ENCODE results near the gene ENPP1. TPM values are rescaled to one million over a fixed set of nuclear protein-coding genes. Genes with fewer than 3 reads are reported as not detected.

ENPP1 gene
- total RNA-seq, 1 experiment from 2014 or later = 6.5 TPM

DNA sequence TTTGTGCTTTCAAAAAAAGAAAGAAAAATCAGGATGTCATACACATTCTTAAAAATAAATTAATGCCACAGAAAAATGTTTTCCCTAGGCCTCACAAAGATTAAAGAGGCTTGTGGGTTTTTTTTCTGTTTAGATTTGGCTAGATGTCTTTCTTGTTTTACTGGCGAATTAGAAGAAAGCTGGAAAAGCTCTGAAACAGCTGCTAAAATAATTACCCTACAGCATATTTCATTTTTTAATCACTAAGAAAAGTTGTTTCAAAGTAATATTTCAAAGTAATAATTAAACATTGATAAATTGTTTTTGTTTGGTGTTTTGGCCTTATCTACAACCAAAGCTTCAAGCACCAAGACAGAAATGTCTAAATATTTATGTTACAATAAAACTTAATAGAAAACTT lies 3.7 kb upstream of the ENPP1 start (continued):
- TF ChIP-seq EGR1 (IDR thresholded peaks at IDR 0.05; ENCODE audit: low read depth) (no peak), ZNF274 (IDR thresholded peaks at IDR 0.05; ENCODE audit: low read depth, low read length) (no peak), CTCF (IDR thresholded peaks at IDR 0.05 in 2 of 3, conservative IDR thresholded peaks at IDR 0.05 in 1 of 3; ENCODE audit: borderline replicate concordance in 1 of 3, insufficient read depth in 1 of 3, low read depth in 2 of 3, low read length in 2 of 3) (no peak)

GRCh38 chr6:131807321-131807643 lies 538 bp upstream of the ENPP1 start:
- Histone ChIP-seq H3K27me3 (ENCODE audit: insufficient read depth, low read length) (no peaks in the 10 kb centered on the region), H3K4me1 (ENCODE audit: control insufficient read depth in 1 of 2, insufficient read depth in 2 of 2, low read length in 2 of 2) (peaks cover 0 to 14% of the 10 kb centered on the region in 2 experiments; a peak in 3 of 4 replicates), H3K4me2 (ENCODE audit: low read length) (peak overlapping the region; percentile 85), H3K27ac (ENCODE audit: low read depth, low read length) (no peak overlapping the region), H2AFZ (ENCODE audit: low read depth, low read length, poor library complexity, severe bottlenecking) (peak overlapping the region; percentile 82), H3K9me3 (ENCODE audit: control insufficient read depth in 1 of 2, insufficient read depth in 1 of 2, low read depth in 1 of 2, low read length in 2 of 2) (no peaks in the 10 kb centered on the region), H3K9me2 (ENCODE audit: insufficient read depth) (no peaks in the 10 kb centered on the region), H3K79me2 (ENCODE audit: insufficient read depth, low read length) (no peaks in the 10 kb centered on the region), H4K20me1 (ENCODE audit: insufficient read depth) (no peaks in the 10 kb centered on the region), H3K4me3 (replicated peaks in 1 of 2; ENCODE audit: low read depth in 1 of 2, low read length in 2 of 2) (peak overlapping the region; percentile 48 to 64), H3K9ac (ENCODE audit: low read length) (peak overlapping the region; percentile 45), H3K36me3 (ENCODE audit: control insufficient read depth in 1 of 2, insufficient read depth in 2 of 2, low read length in 2 of 2) (no peaks in the 10 kb centered on the region)
- ChIA-PET RAD21 (ENCODE audit: low non-redundant PET in 1 of 2, low total read pairs in 2 of 2, uncharacterized antibody in 2 of 2, unreplicated experiment in 2 of 2) (no interaction called here), CTCF (no interaction called here), POLR2A (no interaction called here)
- intact Hi-C loops (cut with micrococcal nuclease) = no loop called here
- TF ChIP-seq CTCF (IDR thresholded peaks at IDR 0.05 in 2 of 3, conservative IDR thresholded peaks at IDR 0.05 in 1 of 3; ENCODE audit: borderline replicate concordance in 1 of 3, insufficient read depth in 1 of 3, low read depth in 2 of 3, low read length in 2 of 3) (no peak), SRF (IDR thresholded peaks at IDR 0.05; ENCODE audit: low read depth) (no peak), EGR1 (IDR thresholded peaks at IDR 0.05; ENCODE audit: low read depth) (no peak), TCF7L2 (IDR thresholded peaks at IDR 0.05; ENCODE audit: borderline replicate concordance, extremely low read depth, insufficient read depth, insufficient read length) (no peak), SP1 (IDR thresholded peaks at IDR 0.05; ENCODE audit: low read depth) (no peak), CEBPB (IDR thresholded peaks at IDR 0.05; ENCODE audit: low read depth) (no peak), EZH2phosphoT487 (IDR thresholded peaks at IDR 0.05; ENCODE audit: borderline replicate concordance) (no peak), EZH2 (IDR thresholded peaks at IDR 0.05) (no peak), ZNF274 (IDR thresholded peaks at IDR 0.05; ENCODE audit: low read depth, low read length) (no peak)
- TF ChIP-seq, protein P1, sequence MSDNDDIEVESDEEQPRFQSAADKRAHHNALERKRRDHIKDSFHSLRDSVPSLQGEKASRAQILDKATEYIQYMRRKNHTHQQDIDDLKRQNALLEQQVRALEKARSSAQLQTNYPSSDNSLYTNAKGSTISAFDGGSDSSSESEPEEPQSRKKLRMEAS (IDR thresholded peaks at IDR 0.05) = no peak
- DNase-seq (ENCODE audit: low read depth, low spot score) = no peak
- ATAC-seq = no peak
- no TSS peak for BruUV-seq (replicated peaks)

All from HCT116 (cell line).